Muscle of leg (tissue), 16 donors: ENCODE data around the gene CYP3A7. TPM values are rescaled to one million over a fixed set of nuclear protein-coding genes. Genes with fewer than 3 reads are reported as not detected.
"Not testable (repeated sequence)": the region's sequence is repeated elsewhere in the genome, so short reads cannot be mapped to it uniquely, and the experiment has no call there.

Experiments
- DNase-seq: peaks from one replicate; pipeline ENCODE4 v3.0.0; 2013
- H3K27ac ChIP-seq: one replicate; pipeline ENCODE4 v1.5.1; 2013; ENCODE audit warnings: mild to moderate bottlenecking, low read length, control low read depth
- H3K27me3 ChIP-seq: one replicate; pipeline ENCODE4 v1.6.1; 2013; ENCODE audit warnings: low read length; ENCODE audit not compliant: control insufficient read depth, insufficient read depth
- H3K36me3 ChIP-seq: one replicate; pipeline ENCODE4 v1.6.1; 2013; ENCODE audit warnings: low read length; ENCODE audit not compliant: control insufficient read depth, insufficient read depth
- H3K4me1 ChIP-seq: one replicate; pipeline ENCODE4 v1.6.1; 2013; ENCODE audit warnings: low read length; ENCODE audit not compliant: control insufficient read depth, insufficient read depth
- H3K4me3 ChIP-seq: one replicate; pipeline ENCODE4 v1.5.1; 2013; ENCODE audit warnings: low read length, control low read depth
- H3K9me3 ChIP-seq: replicated peaks from 2 replicates; pipeline ENCODE4 v1.6.1; 2013; ENCODE audit warnings: low read depth, low read length; ENCODE audit not compliant: control insufficient read depth
- WGBS: methylation state at CpG from one replicate; pipeline ENCODE4 v1.1.5; 2013; ENCODE audit warnings: missing lambda C conversion rate; ENCODE audit not compliant: insufficient coverage; 5-methylcytosine and 5-hydroxymethylcytosine counted together
- long read RNA-seq, 11 donors: transcript quantifications; one replicate each; lab custom pipeline, GENCODE V29; 2026
- polyA plus RNA-seq, 8 donors: library from polyadenylated mRNA; unstranded; fragments of 120-200 nt; gene quantifications; one replicate each; pipeline versions ENCODE4 v1.2.1 to v1.2.3, GENCODE V29; 2013; ENCODE audit warnings: inconsistent platforms in 1 of 8, low replicate concordance in 1 of 8; ENCODE audit not compliant: insufficient read length in 8 of 8, insufficient read depth in 1 of 8
- total RNA-seq: library from RNA; stranded (reverse); fragments of 120-200 nt; gene quantifications from one replicate; pipeline ENCODE4 v1.2.4, GENCODE V29; 2013

Gene CYP3A7
- total RNA-seq = 0.58 TPM
- 1 to 10 TPM in 2 of 8 donors, under 1 TPM in 2, not detected in 4; 0.11 to 6.2 (median 1.7) TPM for polyA plus RNA-seq
- long read RNA-seq, donor 1 = 0 reads
- long read RNA-seq, donor 2 = 0 reads
- long read RNA-seq, donor 3 = 0 reads
- long read RNA-seq, donor 4 = 0 reads
- long read RNA-seq, donor 5 = 0 reads
- long read RNA-seq, donor 6 = 0 reads
- long read RNA-seq, donor 7 = 0 reads
- long read RNA-seq, donor 8 = 0 reads
- long read RNA-seq, donor 9 = 0 reads
- long read RNA-seq, donor 10 = 0 reads
- long read RNA-seq, donor 11 = 0 reads

DNA sequence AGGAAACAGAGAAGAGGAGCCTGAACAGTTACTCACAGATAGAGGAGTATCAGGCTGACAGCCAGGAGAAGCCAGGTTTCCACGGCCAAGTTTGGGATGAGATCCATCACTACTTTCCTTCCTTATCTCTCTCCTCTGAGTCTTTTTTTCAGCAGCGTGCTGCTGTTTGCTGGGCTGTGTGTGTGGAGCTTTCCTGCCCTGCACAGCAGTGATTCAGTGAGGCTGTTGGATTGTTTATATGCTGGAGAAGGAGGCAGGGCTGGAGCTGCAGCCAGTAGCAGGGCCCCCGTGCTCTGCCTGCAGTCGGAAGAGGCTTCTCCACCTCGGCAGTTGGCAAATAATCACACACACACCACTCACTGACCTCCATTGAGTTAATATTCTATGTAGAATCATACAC lies at the start of gene CYP3A7:
CYP3A7 (minus strand) TSS at position 210 of the 400 bp plus-strand sequence; CDS start at position 107, 103 bp downstream.
- H3K27me3 ChIP-seq = no peaks in the 10 kb centered on the region
- DNase-seq = no peak
- H3K4me1 ChIP-seq = peaks cover 2% of the 10 kb centered on the region
- no peak within 1 kb of the TSS for H3K4me3 ChIP-seq
- H3K27ac ChIP-seq = no peak within 1 kb of the TSS
- no CpG with 5 or more reads among the region's 5 CpGs for WGBS
- H3K9me3 ChIP-seq = no peaks in the 10 kb centered on the region
- H3K36me3 ChIP-seq = no peaks in the 10 kb centered on the region

GRCh38 chr7:99784007-99784406 lies 49.0 kb upstream of the CYP3A7 start, which contains the start of gene CYP3A4:
Gene CYP3A4, minus strand, starts transcription at chr7:99784184. Its CDS starts 103 bp downstream, at chr7:99784081.
- peaks cover 1% of the 10 kb centered on the region for H3K4me1 ChIP-seq
- H3K27ac ChIP-seq = no peak within 1 kb of the TSS
- no peaks in the 10 kb centered on the region for H3K9me3 ChIP-seq
- no peaks in the 10 kb centered on the region for H3K36me3 ChIP-seq
- no peak within 1 kb of the TSS for H3K4me3 ChIP-seq
- DNase-seq = no peak
- H3K27me3 ChIP-seq = no peaks in the 10 kb centered on the region

DNA sequence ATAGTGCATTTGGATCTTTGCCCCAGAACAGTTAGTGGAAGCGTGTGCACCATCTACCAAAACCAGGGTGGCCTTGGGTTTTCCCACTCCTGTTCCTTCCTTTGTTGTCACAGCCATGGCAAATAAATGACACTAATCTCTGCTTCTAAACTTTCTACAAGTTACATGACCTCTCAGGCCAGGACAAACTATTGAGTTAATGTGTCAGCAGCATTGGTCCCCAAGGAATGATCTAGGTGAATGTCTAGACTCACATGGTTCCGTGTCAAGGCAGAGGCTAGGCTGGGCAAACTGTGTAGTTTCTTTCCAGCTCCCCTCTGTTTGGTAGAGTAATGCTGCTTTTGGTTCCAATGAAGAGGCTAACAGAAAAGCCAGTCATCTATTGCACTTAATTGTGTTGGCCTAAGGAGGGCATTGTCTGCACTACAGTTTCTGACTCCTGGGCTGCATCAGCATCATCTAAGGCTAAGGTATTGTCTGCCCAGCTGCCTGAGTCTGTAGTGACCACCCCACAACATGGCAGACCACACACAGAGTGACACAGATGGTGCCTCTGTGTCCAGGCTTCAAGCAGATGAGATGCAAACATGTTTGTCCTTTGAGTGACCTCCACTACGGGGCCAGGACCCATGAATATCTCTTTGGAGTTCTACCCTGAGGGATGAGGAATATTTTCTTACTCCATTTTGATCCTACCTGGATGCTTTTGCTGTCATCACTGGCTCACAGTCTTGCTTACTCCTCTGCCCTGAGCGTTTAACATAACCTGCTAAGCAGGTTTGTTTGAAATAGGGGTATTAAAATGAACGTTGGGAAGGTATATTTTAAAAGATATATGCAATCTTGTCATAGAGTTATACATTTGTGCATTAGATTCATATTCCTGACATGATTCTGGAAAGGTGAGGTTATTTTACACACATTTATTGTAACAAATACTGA lies 47.3 kb upstream of the CYP3A7 start:
- 73% methylated on average over 2 of the region's 5 CpGs for WGBS
- Histone ChIP-seq H3K4me3 (no peak overlapping the region), H3K4me1 (no peaks in the 10 kb centered on the region), H3K9me3 (no peaks in the 10 kb centered on the region), H3K27ac (no peak overlapping the region), H3K27me3 (no peaks in the 10 kb centered on the region), H3K36me3 (no peaks in the 10 kb centered on the region)
- DNase-seq = no peak

DNA sequence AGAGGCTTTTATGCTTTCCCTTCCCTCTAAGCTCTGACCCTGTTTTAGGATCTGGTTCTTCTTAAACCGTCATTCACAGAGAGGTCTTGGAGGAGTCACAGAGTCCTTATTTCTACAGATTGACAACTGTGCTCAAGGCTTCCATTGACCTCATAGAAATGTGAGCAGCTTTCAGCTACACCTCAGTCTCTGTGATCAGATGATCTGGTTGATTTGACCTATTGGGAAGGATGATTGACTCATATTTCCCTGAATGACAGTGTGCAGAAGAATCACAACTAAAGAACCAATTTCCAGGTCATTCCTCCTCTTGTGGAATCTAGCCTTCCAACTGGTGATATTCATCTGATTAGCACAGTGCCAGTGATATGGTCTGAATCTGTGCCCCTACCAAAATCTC lies 45.6 kb upstream of the CYP3A7 start:
- Histone ChIP-seq H3K27ac (no peak overlapping the region), H3K27me3 (no peaks in the 10 kb centered on the region), H3K9me3 (no peaks in the 10 kb centered on the region), H3K4me1 (no peaks in the 10 kb centered on the region), H3K36me3 (no peaks in the 10 kb centered on the region), H3K4me3 (no peak overlapping the region)
- WGBS = no CpG with 5 or more reads among the region's 1 CpG
- no peak for DNase-seq

DNA sequence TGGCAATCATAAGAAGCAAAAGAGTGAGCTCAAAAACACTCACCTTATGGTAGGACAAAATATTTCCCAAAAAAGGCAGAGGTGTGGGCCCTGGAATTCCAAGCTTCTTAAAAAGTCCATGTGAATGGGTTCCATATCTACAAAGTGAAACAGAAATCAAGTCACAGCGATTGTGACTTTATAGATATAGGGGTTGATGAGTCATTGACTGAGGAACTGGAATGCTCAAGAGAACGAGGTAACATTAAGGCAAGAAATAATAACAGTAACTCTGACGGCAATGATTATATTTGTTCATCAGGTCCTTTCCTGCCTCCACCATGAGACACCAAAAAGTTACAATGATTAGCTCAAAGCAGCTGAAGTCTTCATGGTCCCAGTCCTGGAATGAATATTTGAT lies 45.0 kb upstream of the CYP3A7 start:
- no peaks in the 10 kb centered on the region for H3K27me3 ChIP-seq
- H3K27ac ChIP-seq = no peak overlapping the region
- no peak overlapping the region for H3K4me3 ChIP-seq
- H3K4me1 ChIP-seq = no peaks in the 10 kb centered on the region
- DNase-seq = no peak
- H3K36me3 ChIP-seq = no peaks in the 10 kb centered on the region
- WGBS = 80% methylated on average over 1 of the region's 3 CpGs
- no peaks in the 10 kb centered on the region for H3K9me3 ChIP-seq

DNA sequence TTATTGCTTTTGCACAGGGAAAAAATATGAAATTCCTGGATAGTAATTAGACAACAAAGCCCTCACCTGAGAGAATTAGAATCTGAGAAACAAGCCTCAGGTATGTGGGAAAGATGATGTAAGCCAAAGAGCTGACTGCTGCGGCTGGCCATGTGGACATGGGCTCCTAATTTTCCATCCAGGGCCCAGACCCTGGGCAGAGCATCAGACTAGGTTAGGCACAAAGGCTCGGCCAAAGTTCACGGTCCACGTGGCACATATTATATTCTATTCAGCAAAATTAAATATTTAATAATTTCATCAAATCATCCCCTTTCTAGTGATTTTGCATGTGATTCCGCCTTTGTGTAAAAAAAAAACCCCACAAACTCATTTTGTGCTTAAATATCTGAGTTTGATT lies 43.9 kb upstream of the CYP3A7 start:
- WGBS = 83% methylated on average over 1 of the region's 5 CpGs
- H3K4me3 ChIP-seq = no peak overlapping the region
- no peaks in the 10 kb centered on the region for H3K9me3 ChIP-seq
- H3K27me3 ChIP-seq = no peaks in the 10 kb centered on the region
- DNase-seq = no peak
- no peak overlapping the region for H3K27ac ChIP-seq
- no peaks in the 10 kb centered on the region for H3K36me3 ChIP-seq
- H3K4me1 ChIP-seq = no peaks in the 10 kb centered on the region

DNA sequence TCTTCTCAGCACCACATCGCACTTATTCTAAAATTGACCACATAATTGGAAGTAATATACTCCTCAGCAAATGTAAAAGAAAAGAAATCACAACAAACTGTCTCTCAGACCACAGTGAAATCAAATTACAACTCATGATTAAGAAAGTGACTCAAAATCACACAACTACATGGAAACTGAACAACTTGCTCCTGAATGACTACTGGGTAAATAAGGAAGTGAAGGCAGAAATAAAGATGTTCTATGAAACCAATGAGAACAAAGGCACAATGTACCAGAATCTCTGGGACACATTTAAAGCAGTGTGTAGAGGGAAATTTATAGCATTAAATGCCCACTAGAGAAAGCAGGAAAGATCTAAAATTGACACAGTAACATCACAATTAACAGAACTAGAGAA lies 38.4 kb upstream of the CYP3A7 start:
- not testable (repeated sequence) for DNase-seq, H3K9me3 ChIP-seq, H3K36me3 ChIP-seq, H3K4me1 ChIP-seq, H3K27me3 ChIP-seq, H3K4me3 ChIP-seq, H3K27ac ChIP-seq
- WGBS = no CpG with 5 or more reads among the region's 1 CpG

DNA sequence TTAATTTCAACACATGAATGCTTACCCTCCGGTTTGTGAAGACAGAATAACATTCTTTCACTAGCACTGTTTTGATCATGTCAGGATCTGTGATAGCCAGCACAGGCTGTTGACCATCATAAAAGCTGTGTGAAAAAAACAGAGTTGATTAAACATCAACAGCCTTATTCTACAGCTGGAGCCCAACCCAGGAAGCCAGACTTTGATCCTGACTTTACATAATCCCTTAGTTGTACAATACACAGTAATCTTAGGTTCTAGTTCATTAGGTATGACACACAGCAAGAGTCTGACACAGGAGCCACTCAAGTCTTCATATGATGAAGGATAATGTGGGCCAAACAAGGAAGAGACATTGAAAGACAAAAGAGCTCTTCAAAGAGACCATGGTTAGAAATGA lies 37.6 kb upstream of the CYP3A7 start:
- no peak overlapping the region for H3K4me3 ChIP-seq
- DNase-seq = no peak
- H3K27ac ChIP-seq = no peak overlapping the region
- 100% methylated on average over 1 of the region's 1 CpG for WGBS
- H3K4me1 ChIP-seq = no peaks in the 10 kb centered on the region
- no peaks in the 10 kb centered on the region for H3K36me3 ChIP-seq
- H3K9me3 ChIP-seq = no peaks in the 10 kb centered on the region
- no peaks in the 10 kb centered on the region for H3K27me3 ChIP-seq

- not testable (repeated sequence) for H3K36me3 ChIP-seq, H3K27me3 ChIP-seq, H3K4me3 ChIP-seq, H3K9me3 ChIP-seq, H3K4me1 ChIP-seq, DNase-seq, H3K27ac ChIP-seq
- no CpG with 5 or more reads among the region's 3 CpGs for WGBS
Observed at GRCh38 chr7:99769494-99769893, 34.5 kb upstream of the CYP3A7 start.

DNA sequence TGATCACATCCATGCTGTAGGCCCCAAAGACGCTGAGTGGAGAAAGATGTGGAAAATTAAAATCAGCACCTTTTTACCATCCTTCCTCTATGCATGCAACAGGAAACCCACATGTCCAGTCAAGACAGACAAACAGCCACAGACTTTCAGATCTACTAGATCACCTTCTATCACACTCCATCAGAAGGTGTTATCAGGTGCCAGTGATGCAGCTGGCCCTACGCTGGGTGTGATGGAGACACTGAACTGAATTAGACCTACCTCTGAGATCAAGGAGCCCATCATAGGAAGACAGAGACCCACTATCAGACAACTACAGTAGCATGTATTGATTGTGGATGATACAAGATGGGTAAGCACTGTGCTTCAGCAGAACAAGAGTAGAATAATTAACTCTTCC lies 33.5 kb upstream of the CYP3A7 start:
- no peak for DNase-seq
- H3K4me1 ChIP-seq = no peaks in the 10 kb centered on the region
- no CpG with 5 or more reads among the region's 2 CpGs for WGBS

More for the DNA sequence above, 33.5 kb upstream of the CYP3A7 start:
- H3K27ac ChIP-seq = no peak overlapping the region
- H3K36me3 ChIP-seq = no peaks in the 10 kb centered on the region
- H3K4me3 ChIP-seq = no peak overlapping the region
- H3K27me3 ChIP-seq = no peaks in the 10 kb centered on the region
- no peaks in the 10 kb centered on the region for H3K9me3 ChIP-seq
